ACHN (cell line): ENCODE measurements around the gene ATXN3L.

Experiments
- DNase-seq: peaks from one replicate; pipeline ENCODE4 v3.0.0-alpha.2; 2015
- in situ Hi-C: cut with HindIII; loops from 2 replicates; pipeline ENCODE4 v1.10.0; 2017; ENCODE audit warnings: low sequenced_read_pairs, low pct_ligation_motif_present, low pct_unique_long_range_greater_than_20kb

Gene ATXN3L

DNA sequence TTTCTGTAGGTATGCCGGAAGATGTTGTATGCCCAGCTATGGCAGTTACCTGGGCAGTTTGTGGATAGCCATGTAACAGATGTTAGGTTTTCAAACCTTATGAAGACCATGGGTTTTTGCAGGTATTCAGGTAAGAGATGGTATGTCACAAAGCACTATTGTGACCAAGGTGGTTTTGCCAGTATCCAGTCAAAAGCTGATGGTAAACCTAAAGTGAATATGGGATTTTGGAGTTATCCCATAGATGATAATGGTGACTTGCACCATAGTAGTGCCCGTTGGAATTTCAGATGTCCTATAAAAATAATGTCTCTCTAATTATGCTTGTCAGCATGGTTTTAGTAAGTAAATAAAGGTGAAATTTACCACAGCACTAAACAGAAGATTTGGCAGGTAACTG is at the start of gene ATXN3L:
ATXN3L (minus strand) TSS at position 101 of the 400 bp plus-strand sequence. CDS start 119 bp downstream, outside the sequence.
- no peak for DNase-seq
- in situ Hi-C loops, result no loop called here

DNA sequence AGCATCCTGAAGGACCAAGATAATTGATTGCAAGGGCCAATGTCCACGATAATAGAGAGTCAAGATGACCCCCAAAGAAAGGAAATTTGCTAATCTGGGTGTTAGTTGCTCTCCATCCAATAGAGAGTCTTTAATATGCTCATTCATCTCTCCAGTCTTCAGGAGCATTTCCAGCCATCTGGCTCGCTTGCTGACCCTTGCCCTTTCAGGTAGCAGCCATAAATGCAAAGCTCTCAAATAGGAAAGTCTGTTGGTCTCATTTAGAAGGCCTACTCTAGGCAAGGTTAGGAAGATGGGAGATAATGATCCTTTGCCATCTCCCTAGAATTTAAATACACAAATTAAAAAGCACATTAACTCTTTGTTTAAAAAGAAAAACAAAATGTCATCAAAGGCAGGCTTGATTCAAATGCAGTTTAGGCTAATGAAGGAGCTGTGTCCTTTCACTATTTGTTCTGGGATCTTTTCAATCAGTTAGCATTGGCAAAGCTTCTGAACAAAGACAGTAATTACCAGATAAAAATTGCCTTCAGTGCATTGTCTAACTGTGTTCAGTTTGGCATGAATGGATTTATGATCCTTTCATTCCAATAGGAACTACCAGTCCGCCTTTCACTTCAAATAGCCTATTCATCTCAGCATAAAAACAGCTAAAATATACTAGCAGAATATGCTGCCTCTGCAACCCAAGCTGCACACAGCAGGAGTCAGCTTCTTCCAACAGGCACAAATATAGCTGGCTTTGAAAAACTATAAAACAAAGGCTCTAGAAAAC is 49.6 kb upstream of the ATXN3L start:
- in situ Hi-C loops, result no loop called here
- no peak for DNase-seq

DNA sequence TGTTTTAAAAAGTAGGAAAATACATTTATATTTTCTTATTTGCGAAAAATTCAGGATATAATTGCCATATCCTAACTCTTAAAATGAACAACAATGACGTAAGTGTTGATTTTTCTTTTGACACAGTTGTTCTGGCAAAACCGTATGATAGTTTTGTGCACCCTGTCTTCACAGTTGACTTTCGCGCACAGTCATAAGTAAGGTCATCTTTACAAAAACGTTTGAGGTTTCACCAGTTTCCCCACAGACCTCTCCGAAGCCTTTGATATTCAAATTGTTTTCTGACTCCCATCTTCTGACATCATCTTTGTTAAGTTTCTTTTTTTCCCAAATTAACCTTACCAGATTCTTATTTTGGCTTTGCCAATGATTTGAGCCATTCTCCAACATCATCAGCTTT is 48.1 kb upstream of the ATXN3L start:
- DNase-seq, result no peak
- in situ Hi-C loops, result no loop called here

DNA sequence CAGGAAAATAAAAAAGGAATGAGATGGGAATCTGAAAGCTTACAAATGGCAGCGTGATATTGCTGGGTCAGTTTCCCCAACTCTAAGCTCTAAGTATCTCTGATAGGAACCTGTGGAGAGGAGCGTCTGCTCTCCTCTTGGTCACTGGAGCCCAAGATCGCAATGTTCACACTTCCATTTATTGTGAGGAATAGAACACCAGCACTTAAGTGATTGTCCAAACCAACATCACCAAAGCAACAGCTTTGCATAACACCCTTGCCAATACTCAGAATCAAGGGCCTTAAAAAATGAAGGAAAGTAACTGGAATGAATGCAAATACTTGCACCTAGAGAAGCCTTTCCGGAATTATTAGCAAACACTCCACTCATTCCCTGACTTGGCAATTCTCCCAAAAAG is 46.8 kb upstream of the ATXN3L start:
- in situ Hi-C loops, result no loop called here
- no peak for DNase-seq

DNA sequence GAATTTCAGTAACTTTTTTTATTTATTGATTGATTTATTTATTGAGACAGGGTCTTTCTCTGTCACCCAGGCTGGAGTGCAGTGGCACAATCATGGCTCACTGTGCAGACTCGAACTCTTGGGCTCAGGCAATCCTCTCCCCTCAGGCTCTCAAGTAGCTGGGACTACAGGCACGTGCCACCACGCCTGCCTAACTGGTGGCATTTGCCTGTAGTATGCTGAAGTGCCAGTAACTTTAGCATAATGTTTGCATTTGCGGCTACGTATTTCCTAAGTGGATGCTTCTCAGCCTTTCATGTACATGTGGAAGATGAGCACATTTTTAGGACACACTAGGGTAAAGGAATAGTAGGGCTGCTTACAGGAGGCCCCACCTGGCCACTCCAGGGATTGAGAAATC is 45.3 kb upstream of the ATXN3L start:
- no peak for DNase-seq
- in situ Hi-C loops, result no loop called here

DNA sequence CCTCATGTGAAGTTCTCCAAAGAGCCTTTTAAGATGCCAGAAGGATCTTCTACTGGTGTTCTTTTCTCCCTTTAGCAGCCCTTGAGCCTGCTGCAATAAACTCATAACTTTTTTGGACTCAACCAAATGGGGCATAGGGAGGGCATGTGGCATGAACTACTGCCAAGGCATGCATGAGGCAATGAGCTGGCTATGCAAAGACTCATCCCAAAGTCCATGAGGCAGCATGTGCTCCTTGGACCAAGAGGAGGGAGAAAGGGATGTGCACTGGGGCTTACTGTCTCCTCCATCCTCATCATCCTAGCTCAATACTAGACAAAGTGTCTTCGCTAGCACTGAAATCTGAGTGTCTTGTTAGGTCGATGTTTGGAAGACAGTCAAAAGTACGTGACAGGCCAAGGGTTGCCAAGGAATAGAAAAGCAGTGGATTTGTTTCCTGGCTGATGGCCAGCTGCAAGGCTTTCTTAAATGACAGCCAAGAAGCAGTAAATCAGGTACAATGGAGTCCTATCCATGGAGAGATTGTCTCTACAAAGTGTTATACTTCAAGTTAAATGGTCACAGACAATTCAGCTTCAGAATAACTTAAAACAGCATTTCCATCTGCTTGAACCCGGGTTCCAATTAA is 44.5 kb upstream of the ATXN3L start:
- DNase-seq, result no peak
- in situ Hi-C loops, result no loop called here

DNA sequence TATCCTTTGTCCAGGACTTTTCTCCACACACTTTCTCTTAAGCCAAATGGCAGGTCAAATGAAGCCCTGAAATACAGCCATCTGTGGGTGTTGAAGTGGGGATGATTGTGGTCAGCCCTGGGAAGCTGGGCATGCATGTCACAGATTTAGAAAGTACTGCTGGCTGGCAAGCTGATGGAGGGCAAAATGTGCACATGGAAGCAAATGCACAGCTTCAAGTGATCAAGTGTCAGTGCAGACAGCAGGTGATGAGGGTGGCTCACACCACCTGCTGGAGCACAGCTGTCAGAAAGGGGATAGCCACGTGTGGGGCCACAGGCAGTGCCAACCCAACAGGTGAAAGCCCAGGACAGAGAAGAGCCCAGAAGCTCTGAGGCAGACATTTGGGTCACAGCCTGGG is 40.3 kb upstream of the ATXN3L start:
- DNase-seq, result no peak
- in situ Hi-C loops, result no loop called here

DNA sequence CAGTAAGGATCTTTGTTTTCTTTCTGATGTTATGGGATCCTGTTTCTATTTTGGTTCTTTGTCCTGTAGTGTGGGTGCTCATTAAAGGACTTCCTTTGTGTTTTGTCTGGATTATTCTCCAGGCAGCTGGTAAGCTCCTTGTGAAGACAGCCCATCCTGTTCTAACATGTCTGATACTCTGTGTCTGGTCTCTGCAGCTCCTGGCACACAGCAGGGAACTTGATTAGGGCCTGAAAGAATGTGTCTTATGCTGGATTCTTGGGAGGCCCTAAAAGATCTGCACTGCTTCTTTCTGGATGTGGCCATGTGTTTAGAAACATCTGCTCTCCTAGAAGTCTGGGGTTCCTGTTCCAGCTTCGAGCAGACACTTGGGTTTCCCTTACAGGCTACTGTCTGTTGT is 38.1 kb upstream of the ATXN3L start:
- in situ Hi-C loops, result no loop called here
- no peak for DNase-seq

DNA sequence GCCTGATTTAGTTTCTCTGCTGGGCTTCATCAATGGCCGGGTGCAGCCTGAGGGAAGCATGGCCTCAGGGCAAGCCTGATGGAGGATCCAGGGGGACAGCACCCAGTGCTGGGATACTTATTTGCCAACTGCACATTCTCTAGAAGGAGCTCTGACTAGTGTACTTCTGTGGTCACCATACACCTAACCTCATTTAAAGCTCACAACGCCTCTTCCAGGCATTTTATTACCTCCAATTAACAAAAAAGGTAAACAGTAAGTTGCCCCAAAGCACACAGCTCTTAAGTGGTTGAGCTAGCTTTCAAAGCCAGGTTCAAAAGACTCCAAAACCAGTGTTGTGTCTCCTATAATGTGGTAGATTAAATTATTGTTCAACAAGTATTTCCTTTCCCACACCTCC is 26.8 kb upstream of the ATXN3L start:
- in situ Hi-C loops, result no loop called here
- no peak for DNase-seq

DNA sequence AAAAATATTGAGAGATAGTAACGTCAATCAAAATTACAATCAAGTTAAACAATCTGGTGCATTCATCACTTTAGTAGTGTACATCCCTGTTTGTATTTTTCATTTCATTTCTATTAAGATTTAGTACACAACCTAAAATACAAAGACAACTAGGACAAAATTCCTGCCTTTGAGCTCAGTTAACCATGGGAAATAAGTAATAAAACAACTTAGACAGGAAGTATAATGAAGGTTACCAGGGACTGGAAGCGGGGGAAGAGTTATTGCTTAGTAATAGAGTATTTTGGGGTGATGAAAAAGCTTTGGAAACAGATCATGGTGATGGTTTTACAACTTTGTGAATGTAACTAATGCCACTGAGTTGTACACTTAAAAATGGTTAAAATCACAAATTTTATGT is 25.6 kb upstream of the ATXN3L start:
- no peak for DNase-seq
- in situ Hi-C loops, result no loop called here

DNA sequence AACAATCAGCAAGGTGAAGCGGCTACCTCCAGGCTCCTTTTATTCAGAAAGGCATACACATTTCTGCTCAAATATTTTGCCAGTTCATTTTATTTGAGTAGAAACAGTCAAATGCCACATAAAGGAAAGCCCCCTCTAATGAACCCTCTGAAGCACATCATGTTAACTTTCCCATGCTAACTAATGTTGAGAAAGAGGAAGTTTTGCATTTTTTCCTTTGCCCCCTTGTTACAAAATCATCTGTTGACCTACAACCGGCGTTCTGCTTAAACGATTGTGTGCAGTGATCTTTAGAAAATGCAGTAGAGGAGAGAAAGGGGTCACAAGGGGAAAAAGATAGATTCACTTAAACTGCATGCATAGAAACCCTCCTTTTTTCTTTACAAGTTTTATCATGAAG is 25.2 kb upstream of the ATXN3L start:
- in situ Hi-C loops, result no loop called here
- DNase-seq, result no peak

DNA sequence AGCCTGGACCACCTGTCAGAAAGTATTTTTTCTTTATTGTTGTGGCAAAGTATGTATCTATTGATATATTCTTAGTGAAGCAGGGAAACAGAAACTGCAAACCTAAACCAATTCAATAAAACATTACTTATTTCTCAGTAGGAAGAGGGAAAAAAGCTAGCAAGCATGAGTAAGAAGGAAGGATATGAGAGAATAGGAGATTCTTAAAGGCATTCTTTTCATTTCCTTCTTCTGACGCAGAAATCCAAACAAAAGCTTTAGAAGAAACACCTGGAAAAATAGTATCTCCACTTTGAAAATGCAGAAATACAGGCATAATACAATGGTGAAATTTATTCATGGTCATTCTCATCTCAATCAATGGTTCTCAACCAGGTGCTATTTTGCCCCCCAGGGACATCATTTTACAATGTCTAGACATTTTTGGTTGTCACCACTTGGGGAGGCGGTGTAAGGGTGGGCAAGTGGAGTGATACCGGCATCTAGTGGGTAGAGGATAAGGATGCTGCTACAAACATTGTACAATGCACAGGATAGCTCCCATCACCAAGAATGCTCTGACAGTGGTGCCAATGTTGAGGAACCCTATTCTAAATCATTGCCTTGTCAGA is 21.7 kb upstream of the ATXN3L start:
- DNase-seq, result no peak
- in situ Hi-C loops, result no loop called here

DNA sequence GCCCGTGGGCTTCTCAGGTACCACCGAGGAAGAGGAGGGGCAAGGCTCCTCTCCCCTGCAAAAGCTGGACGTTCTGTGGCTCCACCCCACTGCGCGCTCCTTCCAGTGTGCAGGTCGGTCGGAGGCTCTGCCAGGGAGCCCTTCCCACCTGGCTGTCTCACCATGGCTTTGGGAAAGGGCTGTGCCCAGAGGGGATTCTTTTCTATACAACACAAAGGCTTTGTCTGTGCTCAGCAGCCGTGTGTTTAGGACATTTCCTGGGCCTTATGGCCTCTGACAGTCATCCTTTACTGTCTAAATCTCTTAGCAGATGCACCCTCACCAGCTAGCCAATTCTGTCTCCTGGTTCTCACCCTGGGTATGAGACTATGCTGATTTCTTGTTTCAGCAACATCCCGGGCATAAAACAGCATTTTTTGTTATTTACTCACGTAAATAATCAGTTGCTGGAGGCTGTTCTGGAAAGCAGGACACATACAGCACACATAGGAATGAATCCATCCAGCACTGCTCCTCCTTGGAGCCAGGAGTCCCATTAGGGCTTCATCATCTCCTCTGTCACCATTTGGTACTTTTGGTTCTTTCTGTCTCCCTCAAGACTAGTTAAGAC is 20.4 kb upstream of the ATXN3L start:
- DNase-seq, result no peak
- in situ Hi-C loops, result no loop called here

DNA sequence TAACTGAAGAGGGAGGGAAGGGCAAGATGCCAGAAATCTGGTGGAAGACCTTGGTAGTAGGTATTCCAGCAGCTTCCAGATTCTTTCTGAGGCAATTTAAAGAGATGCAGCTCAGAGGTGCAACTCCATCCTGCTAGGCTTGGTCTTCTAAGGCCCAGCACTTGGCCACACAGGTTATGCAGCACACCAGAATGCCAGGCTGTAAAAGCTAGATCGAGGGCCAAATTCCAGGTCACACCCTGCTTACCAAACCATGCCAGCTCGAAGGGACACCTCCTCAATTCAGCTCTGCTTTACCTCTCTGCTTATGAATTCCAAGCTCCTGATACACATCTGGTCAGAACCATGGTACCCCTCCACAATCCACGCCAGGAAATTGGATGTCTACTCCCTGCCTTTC is 19.8 kb upstream of the ATXN3L start:
- in situ Hi-C loops, result no loop called here

DNA sequence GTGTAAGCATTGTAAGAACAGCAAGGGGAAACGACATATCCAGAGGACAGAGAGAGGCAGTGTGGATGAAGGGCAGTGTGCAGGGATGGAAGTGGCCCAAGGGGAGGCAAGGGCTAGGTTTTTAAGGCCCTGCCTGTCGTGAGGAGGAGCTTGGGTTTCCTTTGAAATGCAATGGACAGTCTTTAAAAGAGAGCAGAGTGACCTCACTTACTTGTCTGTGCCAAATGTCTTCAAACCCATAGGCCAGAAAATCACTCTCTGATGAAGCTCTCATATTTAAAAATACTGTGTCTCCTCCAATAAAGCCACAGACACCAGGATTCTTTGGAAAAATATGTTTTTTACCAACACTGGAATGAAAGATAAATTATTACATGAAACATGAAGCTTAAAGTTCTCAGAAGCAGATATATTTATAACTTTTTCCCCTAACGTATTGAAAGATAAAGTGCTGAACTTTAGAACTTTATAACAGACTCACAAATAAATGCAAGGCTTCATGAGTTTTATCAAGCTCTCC is 19.2 kb upstream of the ATXN3L start:
- in situ Hi-C loops, result no loop called here
- no peak for DNase-seq

More for the DNA sequence above, 19.8 kb upstream of the ATXN3L start:
- no peak for DNase-seq

DNA sequence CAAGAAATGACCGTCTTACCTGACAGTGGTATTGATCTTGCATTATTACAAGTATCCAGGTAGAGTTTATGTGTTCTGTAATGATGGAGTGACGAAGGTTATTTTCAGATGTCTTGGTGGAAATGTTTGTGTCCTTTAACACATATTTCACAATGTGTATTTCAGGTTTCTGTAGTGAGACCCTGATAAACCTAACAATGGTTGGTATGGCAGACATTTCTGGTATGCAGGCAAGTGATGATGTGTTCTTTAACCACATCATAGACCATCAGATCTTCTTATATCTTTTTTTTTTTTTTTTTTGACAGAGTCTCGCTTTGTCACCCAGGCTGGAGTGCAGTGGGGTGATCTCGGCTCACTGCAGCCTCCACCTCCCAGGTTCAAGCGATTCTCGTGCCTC is 14.6 kb upstream of the ATXN3L start:
- no peak for DNase-seq
- in situ Hi-C loops, result no loop called here

DNA sequence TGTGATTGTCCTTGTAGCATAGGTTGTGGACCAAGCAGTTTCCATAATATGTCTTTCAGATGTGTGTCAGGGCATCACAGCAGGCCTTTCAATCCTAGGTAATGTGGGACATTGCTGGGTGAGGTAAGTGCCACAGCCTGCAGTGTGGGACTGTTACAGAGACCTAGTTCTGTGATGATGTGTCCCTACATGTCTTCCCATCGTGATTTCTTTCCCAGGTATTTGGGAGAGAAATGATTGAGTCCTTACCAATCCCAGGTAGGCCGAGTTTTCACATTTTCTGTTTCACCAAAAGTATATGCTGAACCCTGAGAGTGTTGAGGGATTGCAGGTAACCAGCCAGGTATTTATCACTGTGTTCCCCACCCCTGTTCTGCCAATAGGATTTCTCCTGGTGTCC is 10.6 kb upstream of the ATXN3L start:
- in situ Hi-C loops, result no loop called here
- DNase-seq, result no peak

DNA sequence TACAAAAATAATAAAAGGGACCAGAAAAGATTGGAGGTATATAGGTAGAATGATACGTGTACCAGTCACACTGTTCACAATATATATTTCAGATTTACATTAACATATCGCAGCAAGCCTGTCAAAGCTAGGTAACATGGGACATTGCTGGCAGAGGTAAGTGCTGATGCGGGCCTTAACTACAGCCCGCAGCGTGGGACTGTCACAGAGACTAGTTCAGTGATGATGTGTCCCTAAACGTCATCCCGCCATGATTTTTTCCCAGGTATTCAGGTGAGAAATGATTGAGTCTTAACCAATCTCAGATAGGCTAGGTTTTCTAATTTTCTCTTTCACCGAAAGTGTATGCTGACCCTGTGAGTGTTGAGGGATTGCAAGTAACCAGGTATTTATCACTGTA is 7.8 kb upstream of the ATXN3L start:
- DNase-seq, result no peak
- in situ Hi-C loops, result no loop called here

DNA sequence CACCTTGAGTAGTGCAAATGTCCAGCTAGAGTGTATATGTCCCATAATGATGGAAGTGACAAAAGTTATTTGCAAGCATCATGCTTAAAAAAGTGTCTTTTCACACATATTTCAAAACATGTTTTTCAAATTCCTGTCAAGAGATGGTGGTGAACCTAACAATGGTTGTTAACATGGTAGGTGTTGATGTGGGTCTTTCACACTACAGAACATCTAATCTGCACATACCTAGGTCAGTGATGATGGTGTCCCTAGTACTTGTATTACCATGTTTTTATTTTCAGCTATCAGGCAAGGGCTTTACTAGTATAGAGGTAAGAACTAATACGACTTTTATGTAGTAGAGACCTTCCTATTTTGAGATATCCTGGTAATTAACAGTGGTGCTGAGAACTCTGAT is 3.4 kb upstream of the ATXN3L start:
- DNase-seq, result no peak
- in situ Hi-C loops, result no loop called here
